MM.1S (cell line): ENCODE results near the gene B3GNT8.

Experiments
- EZH2 ChIP-seq: fragments of 300-600 bp; sonication (generic); optimal IDR thresholded peaks from 2 replicates; pipeline ENCODE3; 2017; ENCODE audit warnings: low read depth, mild to moderate bottlenecking, antibody characterized with exemption, low read length, mixed read lengths
- TF ChIP-seq, protein P1 (sequence below): fragments of 300-600 bp; sonication (generic); IDR thresholded peaks from 2 replicates; pipeline ENCODE4 v1.5.1; 2016; ENCODE audit warnings: antibody characterized with exemption, low read length, mixed read lengths

DNA sequence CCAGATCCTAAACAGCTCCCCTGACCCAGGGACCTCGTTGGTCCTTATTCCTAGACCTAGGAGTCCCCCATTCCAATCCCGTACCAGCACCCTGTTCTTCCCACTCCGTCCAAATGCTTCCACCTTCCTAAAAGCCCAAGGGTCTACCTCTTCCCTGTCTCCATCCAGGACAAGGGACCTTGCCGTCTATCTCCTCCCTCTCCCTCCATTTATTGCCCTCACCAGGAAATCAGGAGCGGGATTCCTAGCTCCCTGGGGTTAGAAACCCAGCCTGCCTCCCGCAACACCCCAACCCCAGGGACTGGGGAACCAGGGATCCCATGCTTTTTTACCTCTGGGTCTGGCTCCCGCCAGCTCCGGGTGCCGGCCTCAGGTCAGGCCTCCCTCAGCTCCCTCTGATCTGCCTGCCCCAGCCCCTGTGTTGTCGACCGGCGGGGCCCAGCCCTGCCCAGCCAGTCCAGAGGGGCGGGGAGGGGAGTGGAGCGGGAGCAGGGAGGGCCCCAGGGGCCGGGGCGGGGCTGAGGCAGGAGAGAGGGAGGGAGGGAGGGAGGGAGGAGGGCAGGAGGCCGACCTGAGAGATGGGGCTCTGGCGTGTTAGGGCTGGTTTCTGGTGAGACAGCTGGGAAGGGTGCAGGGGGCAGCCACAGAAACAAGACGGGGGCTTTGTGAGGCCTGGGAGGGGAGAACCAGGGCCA lies at the start of gene B3GNT8:
- no peak for TF ChIP-seq EZH2
- TF ChIP-seq, protein P1, sequence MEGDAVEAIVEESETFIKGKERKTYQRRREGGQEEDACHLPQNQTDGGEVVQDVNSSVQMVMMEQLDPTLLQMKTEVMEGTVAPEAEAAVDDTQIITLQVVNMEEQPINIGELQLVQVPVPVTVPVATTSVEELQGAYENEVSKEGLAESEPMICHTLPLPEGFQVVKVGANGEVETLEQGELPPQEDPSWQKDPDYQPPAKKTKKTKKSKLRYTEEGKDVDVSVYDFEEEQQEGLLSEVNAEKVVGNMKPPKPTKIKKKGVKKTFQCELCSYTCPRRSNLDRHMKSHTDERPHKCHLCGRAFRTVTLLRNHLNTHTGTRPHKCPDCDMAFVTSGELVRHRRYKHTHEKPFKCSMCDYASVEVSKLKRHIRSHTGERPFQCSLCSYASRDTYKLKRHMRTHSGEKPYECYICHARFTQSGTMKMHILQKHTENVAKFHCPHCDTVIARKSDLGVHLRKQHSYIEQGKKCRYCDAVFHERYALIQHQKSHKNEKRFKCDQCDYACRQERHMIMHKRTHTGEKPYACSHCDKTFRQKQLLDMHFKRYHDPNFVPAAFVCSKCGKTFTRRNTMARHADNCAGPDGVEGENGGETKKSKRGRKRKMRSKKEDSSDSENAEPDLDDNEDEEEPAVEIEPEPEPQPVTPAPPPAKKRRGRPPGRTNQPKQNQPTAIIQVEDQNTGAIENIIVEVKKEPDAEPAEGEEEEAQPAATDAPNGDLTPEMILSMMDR = no peak
